BJ (cell line): ENCODE data around the gene FER1L5. TPM values are rescaled to one million over a fixed set of nuclear protein-coding genes. Genes with fewer than 3 reads are reported as not detected.

Experiments used
- CTCF ChIA-PET: fragments of 350-600 bp; formaldehyde crosslinking; extraction: SDS; loops from one replicate; lab custom pipeline; 2021; ENCODE audit warnings: antibody characterized with exemption, inconsistent platforms; lab: Yijun Ruan, JAX
- POLR2A ChIA-PET: fragments of 300-600 bp; sonication (Branson Sonifier 250); formaldehyde crosslinking; extraction: SDS; loops from one replicate; lab custom pipeline; 2021; ENCODE audit warnings: antibody characterized with exemption; lab: Charles Lee
- DNase-seq: peaks from one replicate; pipeline ENCODE4 v3.0.0-alpha.2; 2011; ENCODE audit warnings: low read depth
- H3K27me3 ChIP-seq: 2 replicates; pipeline ENCODE4 v1.6.0; 2011; ENCODE audit warnings: low read length; ENCODE audit not compliant: control insufficient read depth, insufficient read depth
- H3K36me3 ChIP-seq: 2 replicates; pipeline ENCODE4 v1.5.1; 2011; ENCODE audit warnings: low read length; ENCODE audit not compliant: control insufficient read depth, insufficient read depth
- H3K4me3 ChIP-seq: 2 replicates; pipeline ENCODE4 v1.5.1; 2011; ENCODE audit warnings: low read depth, mild to moderate bottlenecking, control low read depth, low read length
- polyA plus RNA-seq: library from polyadenylated mRNA; depleted of rRNA; stranded (reverse); fragments of >200 nt; gene quantifications from 2 replicates; pipeline ENCODE4 v1.2.3, GENCODE V29; 2011
- TF ChIP-seq, protein P1 (sequence below): IDR thresholded peaks from 2 replicates; pipeline ENCODE4 v1.5.1; 2011; ENCODE audit warnings: low read depth, mild to moderate bottlenecking, control low read depth, inconsistent platforms, low read length, moderate library complexity; ENCODE audit not compliant: insufficient read depth

The FER1L5 gene
- polyA plus RNA-seq, 1 experiment, result 0.07 TPM

DNA sequence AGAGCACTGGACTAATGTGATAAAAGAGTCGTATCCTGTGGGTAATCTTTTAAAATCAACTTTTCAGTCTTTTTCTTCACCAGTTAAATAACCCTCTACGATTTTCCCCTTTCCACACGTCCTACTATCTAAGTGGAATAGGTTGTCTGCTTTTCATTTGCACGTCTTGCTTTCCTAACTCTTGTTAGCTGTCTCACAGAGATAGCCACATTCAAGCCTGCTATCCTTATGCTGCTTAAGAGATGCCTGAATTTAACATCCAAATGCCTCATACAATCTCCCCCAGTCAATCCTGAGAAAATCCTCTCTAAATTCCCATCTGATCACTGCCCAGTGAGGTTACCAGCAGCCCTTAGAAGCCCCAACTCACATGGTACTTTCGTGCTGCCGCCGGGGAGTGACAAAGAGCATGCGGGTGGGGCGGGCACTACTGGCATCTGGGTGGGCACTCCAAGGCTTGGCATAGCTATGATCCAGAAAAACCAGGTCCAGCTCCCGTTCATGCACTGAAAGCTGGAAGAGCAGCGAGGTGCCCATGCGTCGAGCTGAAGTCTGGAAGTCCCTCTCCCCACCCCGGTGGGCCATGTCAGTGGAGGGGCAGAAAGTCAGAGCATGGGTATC lies 5.9 kb upstream of the FER1L5 start:
- H3K4me3 ChIP-seq, result peak overlapping the region; percentile 65
- TF ChIP-seq, protein P1, sequence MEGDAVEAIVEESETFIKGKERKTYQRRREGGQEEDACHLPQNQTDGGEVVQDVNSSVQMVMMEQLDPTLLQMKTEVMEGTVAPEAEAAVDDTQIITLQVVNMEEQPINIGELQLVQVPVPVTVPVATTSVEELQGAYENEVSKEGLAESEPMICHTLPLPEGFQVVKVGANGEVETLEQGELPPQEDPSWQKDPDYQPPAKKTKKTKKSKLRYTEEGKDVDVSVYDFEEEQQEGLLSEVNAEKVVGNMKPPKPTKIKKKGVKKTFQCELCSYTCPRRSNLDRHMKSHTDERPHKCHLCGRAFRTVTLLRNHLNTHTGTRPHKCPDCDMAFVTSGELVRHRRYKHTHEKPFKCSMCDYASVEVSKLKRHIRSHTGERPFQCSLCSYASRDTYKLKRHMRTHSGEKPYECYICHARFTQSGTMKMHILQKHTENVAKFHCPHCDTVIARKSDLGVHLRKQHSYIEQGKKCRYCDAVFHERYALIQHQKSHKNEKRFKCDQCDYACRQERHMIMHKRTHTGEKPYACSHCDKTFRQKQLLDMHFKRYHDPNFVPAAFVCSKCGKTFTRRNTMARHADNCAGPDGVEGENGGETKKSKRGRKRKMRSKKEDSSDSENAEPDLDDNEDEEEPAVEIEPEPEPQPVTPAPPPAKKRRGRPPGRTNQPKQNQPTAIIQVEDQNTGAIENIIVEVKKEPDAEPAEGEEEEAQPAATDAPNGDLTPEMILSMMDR, result no peak
- POLR2A ChIA-PET, result interaction anchor here (0.6 to 1.7 kb wide), 2 partner anchors 9 to 167 kb away, joined by 5 read pairs; no protein-coding TSS in a partner anchor
- H3K36me3 ChIP-seq, result no peaks in the 10 kb centered on the region
- DNase-seq, result no peak
- CTCF ChIA-PET, result interaction anchor here (0.9 kb wide), 1 partner anchor 13 kb away, joined by 3 read pairs; no protein-coding TSS in a partner anchor
- no peaks in the 10 kb centered on the region for H3K27me3 ChIP-seq

DNA sequence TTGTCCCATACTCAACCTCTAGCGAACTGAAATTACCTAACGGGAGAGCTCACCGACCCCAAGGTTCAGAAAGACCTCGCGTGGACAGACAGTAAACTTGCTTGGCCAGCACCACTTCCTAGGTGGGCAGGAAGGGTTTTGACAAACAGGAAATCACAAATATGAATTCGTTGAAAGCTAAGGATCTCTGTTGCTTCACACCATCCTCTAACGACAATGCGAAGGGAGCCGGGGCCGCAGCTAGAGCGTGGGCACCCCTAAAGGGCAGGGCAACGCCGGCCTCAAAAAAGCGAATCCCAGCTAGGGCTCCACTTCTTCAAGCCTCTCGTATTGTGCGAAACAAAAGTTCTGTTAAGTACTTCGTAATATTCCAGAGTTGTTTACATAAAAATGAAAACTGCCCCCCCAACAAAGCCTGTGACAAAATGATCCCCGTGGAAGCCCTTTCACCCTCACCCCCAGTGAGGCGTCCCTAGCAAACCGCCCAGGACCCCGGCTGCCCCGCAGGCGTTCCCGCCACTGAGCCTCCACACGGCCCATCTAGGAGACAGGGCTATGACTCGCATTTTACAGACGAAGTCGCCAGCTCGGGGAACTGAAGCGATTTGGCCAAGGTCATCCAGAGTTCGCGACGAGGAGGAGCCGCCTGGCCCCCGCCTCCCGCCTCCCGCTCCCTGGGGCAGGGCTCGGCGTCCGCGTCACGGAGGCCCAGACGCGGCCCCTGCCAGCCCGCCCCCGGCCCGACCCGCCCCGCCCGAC lies 5.0 kb upstream of the FER1L5 start:
- CTCF ChIA-PET, result interaction anchor here (0.6 to 0.9 kb wide), 3 partner anchors 9 to 33 kb away, joined by 3 read pairs; no protein-coding TSS in a partner anchor
- Histone ChIP-seq H3K4me3 (peak overlapping the region; percentile 65), H3K36me3 (no peaks in the 10 kb centered on the region), H3K27me3 (no peaks in the 10 kb centered on the region)
- TF ChIP-seq, protein P1, result no peak
- POLR2A ChIA-PET, result interaction anchor here (0.6 kb wide), 2 partner anchors 14 to 98 kb away, joined by 3 to 4 read pairs; no protein-coding TSS in a partner anchor
- peak; percentile 39 for DNase-seq

DNA sequence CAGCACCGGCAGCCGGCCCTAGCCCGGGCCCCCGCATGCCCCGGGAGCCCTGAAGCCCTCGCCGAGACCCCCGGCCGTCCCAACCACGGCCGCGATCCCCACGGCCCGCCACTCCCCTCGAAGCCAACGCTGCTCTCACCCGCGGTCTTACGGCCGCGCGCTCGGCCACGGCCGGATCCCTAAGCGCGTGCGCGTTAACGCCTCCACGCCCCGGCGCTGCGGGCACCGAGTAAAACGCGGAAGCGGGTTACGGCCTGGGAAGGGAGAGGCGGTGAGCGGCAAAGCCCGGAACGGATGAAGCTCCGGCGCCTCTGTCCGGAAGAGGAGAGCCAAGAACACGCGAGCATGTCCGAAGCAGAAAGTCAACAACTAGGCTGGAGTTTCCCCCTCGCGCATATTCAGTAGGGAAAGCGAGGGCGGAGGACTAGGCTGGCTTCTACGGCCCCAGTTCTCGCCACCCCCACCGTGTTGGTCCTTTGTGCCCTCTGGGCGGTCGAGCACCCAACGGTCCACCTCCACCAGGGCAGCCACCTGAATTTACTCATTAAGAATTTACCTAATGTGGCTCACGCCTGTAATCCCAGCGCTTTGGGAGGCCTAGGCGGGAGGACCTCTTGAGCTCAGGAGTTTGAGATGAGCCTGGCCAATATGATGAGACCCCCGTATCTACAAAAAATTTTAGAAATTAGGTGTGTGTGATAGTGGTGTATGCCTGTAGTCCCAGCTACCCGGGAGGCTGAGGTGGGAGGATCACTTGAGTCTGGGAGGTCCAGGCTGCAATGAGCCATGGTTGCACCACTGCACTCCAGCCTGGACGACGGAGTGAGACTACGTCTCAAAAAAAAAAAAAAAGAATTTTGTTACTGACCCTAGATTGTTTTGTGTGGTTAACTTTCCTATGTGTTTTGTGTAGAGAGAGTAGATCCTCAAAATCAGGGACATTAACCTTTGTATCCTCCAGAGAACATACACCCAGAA lies 4.1 kb upstream of the FER1L5 start, which contains the start of gene KANSL3:
Gene KANSL3, minus strand, starts transcription at position 169 of the 978 bp plus-strand sequence. CDS start 1,177 bp downstream, outside the sequence.
- ChIA-PET CTCF (interaction anchor here (0.9 kb wide), 1 partner anchor 9 kb away, joined by 3 read pairs; no protein-coding TSS in a partner anchor), POLR2A (no interaction called here)
- DNase-seq, result no peak
- H3K27me3 ChIP-seq, result no peaks in the 10 kb centered on the region
- peak within 1 kb of the TSS; percentile 65 for H3K4me3 ChIP-seq
- TF ChIP-seq, protein P1, result no peak
- no peaks in the 10 kb centered on the region for H3K36me3 ChIP-seq

DNA sequence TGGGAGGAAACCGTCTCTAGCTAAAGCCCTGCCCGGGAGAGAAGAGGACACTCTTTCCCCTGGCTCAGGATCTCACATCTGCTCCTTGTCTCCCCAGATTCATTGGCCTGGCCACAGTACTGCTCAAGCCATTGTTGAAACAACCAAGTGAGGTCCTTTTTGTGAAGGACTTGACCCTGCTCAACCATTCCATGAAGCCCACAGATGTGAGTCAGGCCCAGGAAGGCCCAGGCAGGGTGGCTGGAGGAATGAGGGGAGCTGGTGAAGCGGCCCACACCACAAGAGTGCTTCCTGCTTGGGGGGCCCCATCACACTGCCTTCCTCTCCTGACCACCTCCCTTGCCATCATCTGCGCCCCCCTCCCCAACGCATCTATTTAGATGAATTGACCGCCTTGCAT lies 5.1 kb downstream of the FER1L5 start:
- POLR2A ChIA-PET, result no interaction called here
- Histone ChIP-seq H3K27me3 (no peaks in the 10 kb centered on the region), H3K4me3 (no peak overlapping the region), H3K36me3 (no peaks in the 10 kb centered on the region; the same call in 1 of the 2 replicates)
- TF ChIP-seq, protein P1, result no peak
- no peak for DNase-seq
- CTCF ChIA-PET, result no interaction called here
